Neural progenitor cell (in vitro differentiated cells): ENCODE data around the gene KLK14.

Experiments used
- EZH2phosphoT487 ChIP-seq: fragments of 200-600 bp; sonication (generic); IDR thresholded peaks from 2 replicates; pipeline ENCODE4 v1.6.1; 2017; ENCODE audit warnings: antibody characterized with exemption
- TF ChIP-seq, protein P1 (sequence below): fragments of 200-600 bp; sonication (generic); IDR thresholded peaks from 2 replicates; pipeline ENCODE4 v1.5.1; 2017; ENCODE audit warnings: antibody characterized with exemption, mild to moderate bottlenecking

DNA sequence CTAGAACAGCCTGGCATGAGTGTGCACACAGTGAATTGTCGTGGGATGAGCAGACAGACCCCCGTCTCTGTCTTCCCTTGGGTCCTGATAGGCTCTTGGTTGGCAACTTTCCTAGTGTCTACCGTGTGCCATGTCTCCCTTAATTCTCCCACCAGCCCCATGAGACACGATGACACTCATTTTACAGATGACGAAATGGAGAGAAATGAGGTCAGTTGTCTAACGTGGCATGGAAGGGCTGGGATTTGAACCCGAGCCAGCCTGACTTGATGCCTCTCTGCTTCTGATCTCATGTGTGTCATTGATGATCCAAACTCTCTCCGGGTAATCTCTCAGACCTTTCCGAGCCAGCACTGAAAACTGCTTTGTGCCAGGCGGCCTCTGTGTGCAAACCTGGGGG lies 8.4 kb upstream of the KLK14 start:
- TF ChIP-seq, protein P1, sequence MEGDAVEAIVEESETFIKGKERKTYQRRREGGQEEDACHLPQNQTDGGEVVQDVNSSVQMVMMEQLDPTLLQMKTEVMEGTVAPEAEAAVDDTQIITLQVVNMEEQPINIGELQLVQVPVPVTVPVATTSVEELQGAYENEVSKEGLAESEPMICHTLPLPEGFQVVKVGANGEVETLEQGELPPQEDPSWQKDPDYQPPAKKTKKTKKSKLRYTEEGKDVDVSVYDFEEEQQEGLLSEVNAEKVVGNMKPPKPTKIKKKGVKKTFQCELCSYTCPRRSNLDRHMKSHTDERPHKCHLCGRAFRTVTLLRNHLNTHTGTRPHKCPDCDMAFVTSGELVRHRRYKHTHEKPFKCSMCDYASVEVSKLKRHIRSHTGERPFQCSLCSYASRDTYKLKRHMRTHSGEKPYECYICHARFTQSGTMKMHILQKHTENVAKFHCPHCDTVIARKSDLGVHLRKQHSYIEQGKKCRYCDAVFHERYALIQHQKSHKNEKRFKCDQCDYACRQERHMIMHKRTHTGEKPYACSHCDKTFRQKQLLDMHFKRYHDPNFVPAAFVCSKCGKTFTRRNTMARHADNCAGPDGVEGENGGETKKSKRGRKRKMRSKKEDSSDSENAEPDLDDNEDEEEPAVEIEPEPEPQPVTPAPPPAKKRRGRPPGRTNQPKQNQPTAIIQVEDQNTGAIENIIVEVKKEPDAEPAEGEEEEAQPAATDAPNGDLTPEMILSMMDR = no peak
- TF ChIP-seq EZH2phosphoT487 = no peak
